Gastroesophageal sphincter (tissue), 3 donors: ENCODE data around the gene CORIN.

ENCODE experiments used
- CTCF ChIP-seq, 4 experiments: fragments of 200-600 bp in 2 of 4; fragments of 450-650 bp in 2 of 4; sonication (generic) in 1 of 4; IDR thresholded peaks; one replicate each; pipeline ENCODE4 v1.5.1; 2017 to 2019; ENCODE audit warnings: antibody characterized with exemption in 4 of 4, mild to moderate bottlenecking in 2 of 4, moderate library complexity in 2 of 4
- POLR2A ChIP-seq, 2 donors: fragments of 450-650 bp; IDR thresholded peaks; one replicate each; pipeline ENCODE4 v1.6.1; 2017; ENCODE audit warnings: antibody characterized with exemption in 2 of 2, mild to moderate bottlenecking in 2 of 2, moderate library complexity in 1 of 2
- POLR2AphosphoS5 ChIP-seq: sonication (generic); formaldehyde crosslinking; IDR thresholded peaks from one replicate; pipeline ENCODE4 v1.6.1; 2017; ENCODE audit warnings: antibody characterized with exemption

GRCh38 chr4:47849466-47849865 lies 11.6 kb upstream of the CORIN start:
- TF ChIP-seq CTCF (IDR thresholded peaks at IDR 0.05) (no peak), POLR2A (IDR thresholded peaks at IDR 0.05) (no peak), POLR2AphosphoS5 (no peak)
